OCI-LY7 (cell line): ENCODE data around the gene ZDHHC17. TPM values are rescaled to one million over a fixed set of nuclear protein-coding genes. Genes with fewer than 3 reads are reported as not detected.

Source experiments
- BruUV-seq: library from RNA; stranded (reverse); fragments of 400-500 nt; replicated peaks from 2 replicates; lab custom pipeline; 2021; lab: Mats Ljungman, UMichigan
- CTCF ChIA-PET: fragments of 300-600 bp; sonication (Branson Sonifier 250); formaldehyde crosslinking; loops from one replicate; lab custom pipeline; 2022; ENCODE audit warnings: antibody characterized with exemption; ENCODE audit not compliant: unreplicated experiment; lab: Charles Lee
- POLR2A ChIA-PET: fragments of 300-600 bp; sonication (Branson Sonifier 250); formaldehyde crosslinking; loops from one replicate; lab custom pipeline; 2022; ENCODE audit warnings: antibody characterized with exemption; lab: Charles Lee
- DNase-seq: peaks from one replicate; pipeline ENCODE4 v3.0.0-alpha.2; 2015; ENCODE audit warnings: low spot score
- H2AFZ ChIP-seq: fragments of 200-600 bp; sonication (generic), shearing (Covaris generic); 2 replicates; pipeline ENCODE4 v1.6.1; 2014; ENCODE audit warnings: mild to moderate bottlenecking, antibody characterized with exemption, low read length, moderate library complexity
- H3K27ac ChIP-seq: fragments of 200-600 bp; sonication (generic); 2 replicates; pipeline ENCODE4 v1.5.1; 2014; ENCODE audit warnings: mixed run types, low read depth, mild to moderate bottlenecking, moderate library complexity, low read length, inconsistent platforms; ENCODE audit not compliant: poor library complexity, severe bottlenecking
- H3K36me3 ChIP-seq: fragments of 200-600 bp; sonication (generic); 2 replicates; pipeline ENCODE4 v1.6.1; 2014; ENCODE audit warnings: mild to moderate bottlenecking, antibody characterized with exemption, low read length, moderate library complexity, mixed read lengths; ENCODE audit not compliant: insufficient read depth
- H3K4me1 ChIP-seq: fragments of 200-600 bp; sonication (generic); 2 replicates; pipeline ENCODE4 v1.5.1; 2014; ENCODE audit warnings: mild to moderate bottlenecking, low read length; ENCODE audit not compliant: insufficient read depth, poor library complexity, severe bottlenecking
- H3K4me2 ChIP-seq: fragments of 200-600 bp; sonication (generic); 2 replicates; pipeline ENCODE4 v1.6.1; 2014; ENCODE audit warnings: mild to moderate bottlenecking, low read length
- H3K4me3 ChIP-seq: fragments of 200-600 bp; sonication (generic); 2 replicates; pipeline ENCODE4 v1.5.1; 2014; ENCODE audit warnings: mild to moderate bottlenecking, low read depth, low read length; ENCODE audit not compliant: poor library complexity, severe bottlenecking
- H3K79me2 ChIP-seq: fragments of 200-600 bp; sonication (generic); 2 replicates; pipeline ENCODE4 v1.6.1; 2016; ENCODE audit warnings: low read depth, mild to moderate bottlenecking, low read length, moderate library complexity, mixed read lengths; ENCODE audit not compliant: insufficient read depth
- H3K9me2 ChIP-seq: fragments of 200-600 bp; sonication (generic); 2 replicates; pipeline ENCODE4 v1.6.1; 2016; ENCODE audit warnings: mild to moderate bottlenecking, low read length, mixed read lengths; ENCODE audit not compliant: insufficient read depth
- H3K9me3 ChIP-seq: fragments of 200-600 bp; sonication (generic); 2 replicates; pipeline ENCODE4 v1.6.1; 2014; ENCODE audit warnings: mild to moderate bottlenecking, mixed run types, low read length, mixed read lengths
- H4K20me1 ChIP-seq: fragments of 200-600 bp; sonication (generic); 2 replicates; pipeline ENCODE4 v1.6.1; 2014; ENCODE audit warnings: mild to moderate bottlenecking, antibody characterized with exemption, low read length, moderate library complexity, mixed read lengths; ENCODE audit not compliant: insufficient read depth
- CTCF ChIP-seq: fragments of 200-600 bp; sonication (generic); conservative IDR thresholded peaks from 2 replicates; pipeline ENCODE4 v1.5.1; 2014; ENCODE audit warnings: mild to moderate bottlenecking, antibody characterized with exemption, low read length, moderate library complexity, mixed read lengths
- EZH2phosphoT487 ChIP-seq: fragments of 200-600 bp; sonication (generic); IDR thresholded peaks from 2 replicates; pipeline ENCODE4 v1.6.1; 2018; ENCODE audit warnings: low read depth, borderline replicate concordance, mild to moderate bottlenecking, mixed run types, antibody characterized with exemption, low read length, moderate library complexity, mixed read lengths
- intact Hi-C: fragments of 100-400 bp; cut with micrococcal nuclease; formaldehyde crosslinking; loops from one replicate; pipeline ENCODE4 v1.10.0; 2022; ENCODE audit not compliant: unreplicated experiment
- total RNA-seq, 2 experiments: library from RNA; depleted of rRNA in 1 of 2; stranded (reverse); fragments of >200 nt in 1 of 2; shearing (Covaris generic) in 1 of 2; gene quantifications; 2 replicates each; pipeline ENCODE4 v1.2.3, GENCODE V29; 2014 to 2022

The ZDHHC17 gene
- total RNA-seq, 2 experiments from 2014 or later = 24.0 to 32.8 TPM

DNA sequence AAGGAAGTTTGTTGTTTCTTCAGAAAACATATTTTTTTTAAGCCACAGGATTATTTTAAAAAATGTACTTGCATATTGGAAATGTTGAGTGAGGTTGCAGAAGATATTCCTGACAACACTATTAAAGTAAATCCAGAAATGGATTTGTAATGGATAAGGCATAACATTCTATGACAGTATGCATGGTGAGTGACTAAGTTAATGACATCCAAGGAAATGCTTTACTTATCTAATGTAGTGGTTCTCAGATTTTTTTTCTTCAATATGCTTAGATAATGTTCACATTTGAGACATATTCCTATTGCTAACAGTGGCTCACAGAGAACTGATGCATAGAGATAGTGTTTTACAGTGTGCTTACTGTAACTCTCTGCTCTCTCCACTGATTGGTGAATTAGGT, 49.4 kb downstream of the ZDHHC17 start:
- peaks cover 31% of the 10 kb centered on the region; the same call in 1 of the 2 replicates for H3K36me3 ChIP-seq
- intact Hi-C loops = no loop called here
- H3K4me3 ChIP-seq = no peak overlapping the region
- no peaks in the 10 kb centered on the region for H3K9me2 ChIP-seq
- DNase-seq = no peak
- no peak for TF ChIP-seq EZH2phosphoT487
- TF ChIP-seq CTCF = no peak
- no TSS peak for BruUV-seq
- H3K4me1 ChIP-seq = no peaks in the 10 kb centered on the region
- H4K20me1 ChIP-seq = no peaks in the 10 kb centered on the region
- ChIA-PET CTCF (no interaction called here), POLR2A (no interaction called here)
- H3K79me2 ChIP-seq = no peaks in the 10 kb centered on the region
- H3K4me2 ChIP-seq = no peak overlapping the region
- H2AFZ ChIP-seq = no peak overlapping the region
- no peak overlapping the region for H3K27ac ChIP-seq
- H3K9me3 ChIP-seq = no peaks in the 10 kb centered on the region

DNA sequence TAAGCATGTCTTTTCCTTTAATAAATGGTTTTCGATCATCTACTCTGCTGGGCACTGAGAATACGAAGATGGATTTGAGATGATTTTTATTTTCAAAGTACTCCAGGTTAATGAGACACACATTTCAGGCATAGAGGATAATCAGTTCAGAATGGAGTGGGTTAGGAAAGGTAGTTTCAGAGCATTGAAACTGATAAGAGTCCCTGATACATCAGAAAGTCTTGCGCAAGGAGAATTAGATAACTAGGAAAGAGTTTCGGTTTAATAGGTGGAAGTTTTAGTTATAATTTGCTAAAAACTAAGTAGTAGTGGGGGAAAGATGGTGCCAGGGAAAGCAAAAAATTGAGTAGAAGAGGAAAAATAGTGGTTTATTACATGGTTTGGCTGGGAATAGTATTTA, 50.1 kb downstream of the ZDHHC17 start:
- intact Hi-C loops = no loop called here
- CTCF ChIA-PET = no interaction called here

More for the DNA sequence above, 50.1 kb downstream of the ZDHHC17 start:
- POLR2A ChIA-PET = no interaction called here
- no peaks in the 10 kb centered on the region for H3K9me2 ChIP-seq
- H3K27ac ChIP-seq = no peak overlapping the region
- H3K9me3 ChIP-seq = no peaks in the 10 kb centered on the region
- H3K36me3 ChIP-seq = peaks cover 31% of the 10 kb centered on the region; the same call in 1 of the 2 replicates
- no peak overlapping the region for H3K4me3 ChIP-seq
- no peak overlapping the region for H2AFZ ChIP-seq
- DNase-seq = no peak
- H3K4me1 ChIP-seq = no peaks in the 10 kb centered on the region
- TF ChIP-seq CTCF (no peak), EZH2phosphoT487 (no peak)
- H4K20me1 ChIP-seq = no peaks in the 10 kb centered on the region
- H3K4me2 ChIP-seq = no peak overlapping the region
- BruUV-seq = no TSS peak
- no peaks in the 10 kb centered on the region for H3K79me2 ChIP-seq
